HEK293 (cell line): Measurements from ENCODE around the gene TMEM91.

Source experiments
- CTCF ChIA-PET: fragments of 350-600 bp; formaldehyde crosslinking; extraction: SDS; loops from one replicate; lab custom pipeline; 2021; ENCODE audit warnings: antibody characterized with exemption; lab: Yijun Ruan, JAX
- POLR2A ChIA-PET: fragments of 300-600 bp; formaldehyde crosslinking; extraction: SDS; loops from one replicate; lab custom pipeline; 2020; ENCODE audit warnings: antibody characterized with exemption, inconsistent platforms; lab: Yijun Ruan, JAX
- H3K27ac ChIP-seq: fragments of 200-500 bp; sonication (Bioruptor generic); 2 replicates; pipeline ENCODE4 v1.5.1; 2014; ENCODE audit warnings: low read depth, low read length, control low read depth, inconsistent platforms; ENCODE audit errors: extremely low read depth
- H3K36me3 ChIP-seq, 2 experiments: fragments of 200-500 bp in 1 of 2; sonication (Bioruptor generic) in 1 of 2; 1 replicate in 1 of 2; 2 replicates in 1 of 2; pipeline ENCODE4 v1.5.1; 2014 to 2017; ENCODE audit warnings: inconsistent platforms in 2 of 2, low read length in 2 of 2; ENCODE audit not compliant: control insufficient read depth in 2 of 2, insufficient read depth in 1 of 2
- H3K4me1 ChIP-seq: fragments of 200-500 bp; sonication (Bioruptor generic); 2 replicates; pipeline ENCODE4 v1.5.1; 2014; ENCODE audit warnings: mild to moderate bottlenecking, low read length, inconsistent platforms; ENCODE audit not compliant: control insufficient read depth, insufficient read depth
- H3K4me3 ChIP-seq: 2 replicates; pipeline ENCODE4 v1.5.1; 2011; ENCODE audit warnings: low read depth, mild to moderate bottlenecking, control low read depth, low read length, moderate library complexity
- H3K9me3 ChIP-seq: fragments of 200-500 bp; sonication (Bioruptor generic); 2 replicates; pipeline ENCODE4 v1.5.1; 2014; ENCODE audit warnings: low read depth, low read length, inconsistent platforms; ENCODE audit not compliant: control insufficient read depth, insufficient read depth
- BCL11B ChIP-seq: fragments of 450-650 bp; formaldehyde crosslinking; IDR thresholded peaks from 2 replicates; pipeline ENCODE4 v1.5.1; 2016; ENCODE audit warnings: low read depth, missing biosample characterization, missing genetic modification characterization
- BCL6B ChIP-seq: fragments of 450-650 bp; formaldehyde crosslinking; IDR thresholded peaks from 2 replicates; pipeline ENCODE4 v1.5.1; 2017; ENCODE audit warnings: missing biosample characterization, missing genetic modification characterization
- CTCF ChIP-seq: fragments of 450-650 bp; formaldehyde crosslinking; IDR thresholded peaks from 2 replicates; pipeline ENCODE4 v1.5.1; 2016; ENCODE audit warnings: missing biosample characterization, missing genetic modification characterization
- FEZF1 ChIP-seq: fragments of 450-650 bp; formaldehyde crosslinking; IDR thresholded peaks from 2 replicates; pipeline ENCODE4 v1.5.1; 2016; ENCODE audit warnings: missing biosample characterization, missing genetic modification characterization
- HOXC10 ChIP-seq: sonication (generic); formaldehyde crosslinking; IDR thresholded peaks from 2 replicates; pipeline ENCODE4 v1.8.1; 2023; ENCODE audit warnings: mild to moderate bottlenecking, missing genetic modification reagents
- SCRT2 ChIP-seq: fragments of 450-650 bp; formaldehyde crosslinking; IDR thresholded peaks from 2 replicates; pipeline ENCODE4 v1.5.1; 2016; ENCODE audit warnings: missing biosample characterization, missing genetic modification characterization
- ZEB2 ChIP-seq: fragments of 450-650 bp; formaldehyde crosslinking; IDR thresholded peaks from 2 replicates; pipeline ENCODE4 v1.5.1; 2016; ENCODE audit warnings: missing biosample characterization, missing genetic modification characterization
- ZNF335 ChIP-seq: fragments of 450-650 bp; formaldehyde crosslinking; conservative IDR thresholded peaks from 2 replicates; pipeline ENCODE4 v1.5.1; 2016; ENCODE audit warnings: missing biosample characterization, missing genetic modification characterization
- ZNF561 ChIP-seq: fragments of 450-650 bp; IDR thresholded peaks from 2 replicates; pipeline ENCODE4 v1.5.1; 2018; ENCODE audit warnings: missing biosample characterization, missing genetic modification characterization, borderline replicate concordance
- ZNF623 ChIP-seq: fragments of 450-650 bp; formaldehyde crosslinking; IDR thresholded peaks from 2 replicates; pipeline ENCODE4 v1.5.1; 2016; ENCODE audit warnings: missing biosample characterization, missing genetic modification characterization
- ZNF629 ChIP-seq: fragments of 450-650 bp; formaldehyde crosslinking; IDR thresholded peaks from 2 replicates; pipeline ENCODE4 v1.5.1; 2017; ENCODE audit warnings: missing biosample characterization, missing genetic modification characterization
- ZNF654 ChIP-seq: fragments of 450-650 bp; formaldehyde crosslinking; IDR thresholded peaks from 2 replicates; pipeline ENCODE4 v1.5.1; 2016; ENCODE audit warnings: low read depth, missing biosample characterization, missing genetic modification characterization
- ZSCAN18 ChIP-seq: fragments of 450-650 bp; formaldehyde crosslinking; IDR thresholded peaks from 2 replicates; pipeline ENCODE4 v1.5.1; 2016; ENCODE audit warnings: missing biosample characterization, missing genetic modification characterization
- TF ChIP-seq, protein P1 (sequence below): sonication (generic); formaldehyde crosslinking; IDR thresholded peaks from 2 replicates; pipeline ENCODE4 v1.8.1; 2022; ENCODE audit warnings: mild to moderate bottlenecking, moderate library complexity, missing genetic modification reagents
- TF ChIP-seq, protein P2 (sequence below): IDR thresholded peaks from 2 replicates; pipeline ENCODE4 v1.6.1; 2011; ENCODE audit warnings: mild to moderate bottlenecking, low read depth, low read length, borderline replicate concordance

Gene TMEM91

GRCh38 chr19:41428481-41428859 lies 52.1 kb downstream of the TMEM91 start (continued):
- TF ChIP-seq, protein P1, sequence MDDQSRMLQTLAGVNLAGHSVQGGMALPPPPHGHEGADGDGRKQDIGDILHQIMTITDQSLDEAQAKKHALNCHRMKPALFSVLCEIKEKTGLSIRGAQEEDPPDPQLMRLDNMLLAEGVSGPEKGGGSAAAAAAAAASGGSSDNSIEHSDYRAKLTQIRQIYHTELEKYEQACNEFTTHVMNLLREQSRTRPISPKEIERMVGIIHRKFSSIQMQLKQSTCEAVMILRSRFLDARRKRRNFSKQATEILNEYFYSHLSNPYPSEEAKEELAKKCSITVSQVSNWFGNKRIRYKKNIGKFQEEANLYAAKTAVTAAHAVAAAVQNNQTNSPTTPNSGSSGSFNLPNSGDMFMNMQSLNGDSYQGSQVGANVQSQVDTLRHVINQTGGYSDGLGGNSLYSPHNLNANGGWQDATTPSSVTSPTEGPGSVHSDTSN, result no peak
- TF ChIP-seq ZNF629 (tag by site-specific recombination) (no peak), HOXC10 (CRISPR knock-in tag) (no peak), FEZF1 (tag by site-specific recombination) (no peak), ZNF561 (tag by site-specific recombination) (no peak), ZEB2 (tag by site-specific recombination) (no peak), ZSCAN18 (no peak)
- TF ChIP-seq, all 188 proteins: peak for 0

DNA sequence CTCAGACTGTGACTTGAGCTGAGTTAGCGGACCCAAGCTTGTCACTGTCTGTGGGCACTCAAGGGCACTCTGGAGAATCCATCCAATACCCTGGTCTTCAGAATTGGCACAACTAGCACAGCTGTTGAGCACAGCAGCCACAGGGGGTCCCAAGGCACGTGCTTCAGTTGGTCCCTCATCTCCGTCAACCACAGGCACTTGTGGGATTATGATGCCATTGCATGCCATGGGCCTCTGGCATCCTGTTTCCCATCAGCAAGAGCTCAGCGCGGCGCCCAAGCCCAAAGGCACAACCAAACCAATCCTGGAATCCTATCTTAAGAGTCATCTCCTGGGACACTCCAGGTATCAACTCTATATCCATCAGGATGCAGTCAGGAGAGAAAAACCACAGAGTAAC lies 54.6 kb downstream of the TMEM91 start:
- peaks cover 13% of the 10 kb centered on the region for H3K4me1 ChIP-seq
- POLR2A ChIA-PET, result interaction anchor here (0.9 to 1.0 kb wide), 2 partner anchors 9 to 21 kb away, joined by 3 to 5 read pairs; partner anchors contain the start of gene DMAC2
- H3K27ac ChIP-seq, result no peak overlapping the region
- H3K9me3 ChIP-seq, result no peaks in the 10 kb centered on the region
- H3K4me3 ChIP-seq, result no peak overlapping the region
- CTCF ChIA-PET, result interaction anchor here (1.0 to 2.4 kb wide), 6 partner anchors 9 to 140 kb away, joined by 3 to 10 read pairs (median 4); partner anchors contain the start of gene DMAC2
- TF ChIP-seq ZNF623 (tag by site-specific recombination), result no peak
- peak; percentile 31; the same call in 1 of the 2 replicates for TF ChIP-seq SCRT2
- no peak for TF ChIP-seq BCL11B (tag by site-specific recombination)
- TF ChIP-seq BCL6B (tag by site-specific recombination), result no peak
- no peak for TF ChIP-seq ZNF335 (tag by site-specific recombination)
- TF ChIP-seq, all 188 proteins: peak for 1
- H3K36me3 ChIP-seq, result peaks cover 32 to 33% of the 10 kb centered on the region in 2 experiments; a peak in 2 of 3 replicates

DNA sequence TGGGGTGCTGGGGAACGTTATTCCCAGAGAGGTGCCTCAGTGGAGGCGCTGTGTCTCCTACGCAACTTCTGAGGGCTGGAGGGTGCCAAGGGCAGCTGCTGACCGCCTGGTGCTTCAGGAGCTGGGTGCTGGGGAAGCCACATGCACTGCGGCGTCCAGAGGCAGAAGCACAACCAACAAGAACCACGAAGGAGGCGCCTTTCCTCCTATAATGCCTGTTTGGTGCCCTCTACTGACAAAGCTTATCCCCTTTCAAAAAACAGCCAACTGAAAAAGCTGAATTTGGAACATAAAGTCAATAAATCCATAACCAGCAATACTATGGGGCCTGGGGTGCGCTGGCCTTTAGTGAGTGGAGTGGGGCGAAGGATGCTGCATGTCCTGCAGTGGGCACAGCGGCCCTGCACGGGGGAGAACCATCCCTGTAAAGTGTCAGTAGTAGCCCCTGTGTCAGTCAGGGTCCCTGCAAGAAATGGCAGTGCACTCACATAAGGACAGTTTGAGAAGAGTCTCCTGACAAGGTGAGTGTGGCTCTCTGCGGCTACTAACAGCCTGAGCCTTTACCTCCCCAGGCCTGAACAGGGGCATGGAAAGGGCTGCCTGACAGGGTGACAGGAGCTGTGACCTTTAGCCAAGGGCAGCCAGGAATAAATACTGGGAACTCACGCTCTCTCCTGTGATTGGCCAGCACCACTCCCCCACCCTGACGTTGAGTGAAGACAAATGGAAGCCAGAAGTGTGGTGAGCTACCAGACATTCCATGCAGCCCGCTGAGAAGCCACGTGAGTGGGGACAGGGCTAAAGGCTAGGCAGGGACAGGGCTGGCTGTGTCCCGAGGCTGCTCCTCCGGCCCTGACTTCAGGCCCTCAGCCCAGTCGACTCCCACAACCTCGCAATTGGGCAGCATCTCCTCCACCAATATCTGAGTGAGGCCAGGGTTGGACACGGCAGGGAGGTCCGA lies 55.4 kb downstream of the TMEM91 start:
- H3K4me1 ChIP-seq, result peaks cover 11% of the 10 kb centered on the region
- peaks cover 32 to 39% of the 10 kb centered on the region in 2 experiments; a peak in 2 of 3 replicates for H3K36me3 ChIP-seq
- TF ChIP-seq, protein P2, sequence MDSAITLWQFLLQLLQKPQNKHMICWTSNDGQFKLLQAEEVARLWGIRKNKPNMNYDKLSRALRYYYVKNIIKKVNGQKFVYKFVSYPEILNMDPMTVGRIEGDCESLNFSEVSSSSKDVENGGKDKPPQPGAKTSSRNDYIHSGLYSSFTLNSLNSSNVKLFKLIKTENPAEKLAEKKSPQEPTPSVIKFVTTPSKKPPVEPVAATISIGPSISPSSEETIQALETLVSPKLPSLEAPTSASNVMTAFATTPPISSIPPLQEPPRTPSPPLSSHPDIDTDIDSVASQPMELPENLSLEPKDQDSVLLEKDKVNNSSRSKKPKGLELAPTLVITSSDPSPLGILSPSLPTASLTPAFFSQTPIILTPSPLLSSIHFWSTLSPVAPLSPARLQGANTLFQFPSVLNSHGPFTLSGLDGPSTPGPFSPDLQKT, result no peak
- TF ChIP-seq ZNF654 (peak; percentile 56), CTCF (tag by site-specific recombination) (peak; percentile 52; the same call in 1 of the 2 replicates)
- CTCF ChIA-PET, result interaction anchor here (1.0 to 2.4 kb wide), 8 partner anchors 9 to 139 kb away, joined by 3 to 10 read pairs (median 4); partner anchors contain the start of gene DMAC2
- H3K27ac ChIP-seq, result no peak overlapping the region
- no peak overlapping the region for H3K4me3 ChIP-seq
- no peaks in the 10 kb centered on the region for H3K9me3 ChIP-seq
- POLR2A ChIA-PET, result interaction anchor here (0.7 to 1.0 kb wide), 3 partner anchors 8 to 24 kb away, joined by 3 to 5 read pairs (median 3); partner anchors contain the start of gene DMAC2
